Breast epithelium (tissue), 4 donors: Measurements from ENCODE around the gene ABI2. TPM values are rescaled to one million over a fixed set of nuclear protein-coding genes. Genes with fewer than 3 reads are reported as not detected.
"Not testable (repeated sequence)": the region's sequence is repeated elsewhere in the genome, so short reads cannot be mapped to it uniquely, and the experiment has no call there.

Experiments
- DNase-seq, 2 donors: peaks; one replicate each; pipeline ENCODE4 v3.0.0-alpha.2; 2019; ENCODE audit warnings: low spot score in 2 of 2
- H3K27ac ChIP-seq, 2 donors: fragments of 200-600 bp; sonication (generic) in 1 of 2; one replicate each; pipeline ENCODE4 v1.5.1; 2016 to 2019; ENCODE audit warnings: mild to moderate bottlenecking in 1 of 2
- H3K27me3 ChIP-seq, 2 donors: fragments of 200-600 bp; sonication (generic) in 1 of 2; one replicate each; pipeline versions ENCODE4 v1.5.1 to v1.6.0; 2017 to 2019; ENCODE audit warnings: control low read depth in 1 of 2, mild to moderate bottlenecking in 1 of 2
- H3K36me3 ChIP-seq: fragments of 200-600 bp; one replicate; pipeline ENCODE4 v1.5.1; 2019
- H3K4me1 ChIP-seq, 2 donors: fragments of 200-600 bp; sonication (generic); one replicate each; pipeline ENCODE4 v1.5.1; 2016 to 2019; ENCODE audit warnings: control low read depth in 1 of 2
- H3K4me3 ChIP-seq, 3 donors: fragments of 200-600 bp; sonication (generic); 1 replicate in 2 of 3; 2 replicates in 1 of 3; pipeline ENCODE4 v1.5.1; 2016 to 2019; ENCODE audit warnings: mild to moderate bottlenecking in 3 of 3, moderate library complexity in 2 of 3
- H3K9me3 ChIP-seq, 2 donors: fragments of 200-600 bp; sonication (generic) in 1 of 2; one replicate each; pipeline ENCODE4 v1.5.1; 2016 to 2019; ENCODE audit warnings: control low read depth in 1 of 2
- POLR2A ChIP-seq: fragments of 450-650 bp; IDR thresholded peaks from one replicate; pipeline ENCODE4 v1.6.1; 2016; ENCODE audit warnings: antibody characterized with exemption, mild to moderate bottlenecking, moderate library complexity
- POLR2AphosphoS5 ChIP-seq, 3 donors: sonication (generic); formaldehyde crosslinking; IDR thresholded peaks; one replicate each; pipeline ENCODE4 v1.6.1; 2017; ENCODE audit warnings: antibody characterized with exemption in 3 of 3
- intact Hi-C: fragments of 100-400 bp; cut with DNase I; formaldehyde crosslinking; loops from one replicate; pipeline ENCODE4 v1.15.1; 2023; ENCODE audit warnings: low total_unique reads
- total RNA-seq, 3 donors: library from RNA; depleted of rRNA; stranded (reverse); fragments of >200 nt; gene quantifications; one replicate each; pipeline ENCODE4 v1.1.0, GENCODE V29; 2016
- TF ChIP-seq, protein P1 (sequence below), 3 donors: fragments of 450-650 bp; IDR thresholded peaks; one replicate each; pipeline ENCODE4 v1.5.1; 2016 to 2017; ENCODE audit warnings: antibody characterized with exemption in 3 of 3, mild to moderate bottlenecking in 3 of 3, moderate library complexity in 3 of 3

Gene ABI2
- total RNA-seq, 3 donors from 2014 or later = 16.0 to 71.6 (median 46.9) TPM

- no peaks in the 10 kb centered on the region for H3K9me3 ChIP-seq
- no peaks in the 10 kb centered on the region for H3K27me3 ChIP-seq
- H3K36me3 ChIP-seq = no peaks in the 10 kb centered on the region
- no peak for DNase-seq
- no peak overlapping the region for H3K27ac ChIP-seq
- intact Hi-C loops = no loop called here
- no peak for TF ChIP-seq POLR2AphosphoS5 (IDR thresholded peaks at IDR 0.05)
- TF ChIP-seq POLR2A = no peak
- TF ChIP-seq, protein P1, sequence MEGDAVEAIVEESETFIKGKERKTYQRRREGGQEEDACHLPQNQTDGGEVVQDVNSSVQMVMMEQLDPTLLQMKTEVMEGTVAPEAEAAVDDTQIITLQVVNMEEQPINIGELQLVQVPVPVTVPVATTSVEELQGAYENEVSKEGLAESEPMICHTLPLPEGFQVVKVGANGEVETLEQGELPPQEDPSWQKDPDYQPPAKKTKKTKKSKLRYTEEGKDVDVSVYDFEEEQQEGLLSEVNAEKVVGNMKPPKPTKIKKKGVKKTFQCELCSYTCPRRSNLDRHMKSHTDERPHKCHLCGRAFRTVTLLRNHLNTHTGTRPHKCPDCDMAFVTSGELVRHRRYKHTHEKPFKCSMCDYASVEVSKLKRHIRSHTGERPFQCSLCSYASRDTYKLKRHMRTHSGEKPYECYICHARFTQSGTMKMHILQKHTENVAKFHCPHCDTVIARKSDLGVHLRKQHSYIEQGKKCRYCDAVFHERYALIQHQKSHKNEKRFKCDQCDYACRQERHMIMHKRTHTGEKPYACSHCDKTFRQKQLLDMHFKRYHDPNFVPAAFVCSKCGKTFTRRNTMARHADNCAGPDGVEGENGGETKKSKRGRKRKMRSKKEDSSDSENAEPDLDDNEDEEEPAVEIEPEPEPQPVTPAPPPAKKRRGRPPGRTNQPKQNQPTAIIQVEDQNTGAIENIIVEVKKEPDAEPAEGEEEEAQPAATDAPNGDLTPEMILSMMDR (IDR thresholded peaks at IDR 0.05) = no peak
- no peak overlapping the region for H3K4me3 ChIP-seq
- H3K4me1 ChIP-seq = no peaks in the 10 kb centered on the region
These were observed 31.3 kb downstream of the ABI2 start for GRCh38 chr2:203359450-203359849.

DNA sequence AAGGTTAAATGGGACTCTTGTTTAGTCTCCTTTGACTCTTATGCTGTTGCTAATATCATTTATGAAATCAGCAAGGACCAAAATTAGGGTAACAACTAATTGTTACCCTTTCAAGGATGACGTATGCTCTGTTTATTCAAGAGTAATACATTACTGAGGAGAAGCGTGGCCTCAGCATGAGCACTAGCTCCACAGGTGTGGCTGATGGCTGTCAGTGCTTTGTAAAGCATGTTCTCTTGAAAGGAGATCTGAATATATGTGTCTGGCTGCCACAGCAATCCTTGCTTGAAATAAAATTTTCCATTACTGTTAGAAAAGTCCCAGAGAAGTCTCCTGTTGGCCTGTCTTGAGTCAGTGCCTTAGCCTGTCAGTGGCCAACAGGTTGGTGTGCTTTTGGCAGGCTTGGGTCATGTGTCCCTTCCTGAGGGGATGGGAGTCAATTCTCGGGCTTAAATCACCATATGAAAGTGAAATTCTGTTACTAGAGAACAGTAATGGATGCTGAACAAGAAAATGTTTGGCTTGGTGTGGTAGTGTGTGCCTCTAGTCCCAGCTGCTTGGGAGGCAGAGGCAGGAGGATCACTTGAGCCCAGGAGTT lies 32.7 kb downstream of the ABI2 start:
- H3K27ac ChIP-seq = peak overlapping the region in 1 of 2 donors; percentile 0
- H3K4me1 ChIP-seq = no peaks in the 10 kb centered on the region
- no peak for DNase-seq
- TF ChIP-seq POLR2AphosphoS5 (IDR thresholded peaks at IDR 0.05) (no peak), POLR2A (no peak)
- TF ChIP-seq, protein P1 (IDR thresholded peaks at IDR 0.05) = no peak
- H3K27me3 ChIP-seq = no peaks in the 10 kb centered on the region
- no peak overlapping the region for H3K4me3 ChIP-seq
- no peaks in the 10 kb centered on the region for H3K36me3 ChIP-seq
- H3K9me3 ChIP-seq = no peaks in the 10 kb centered on the region
- intact Hi-C loops = no loop called here

DNA sequence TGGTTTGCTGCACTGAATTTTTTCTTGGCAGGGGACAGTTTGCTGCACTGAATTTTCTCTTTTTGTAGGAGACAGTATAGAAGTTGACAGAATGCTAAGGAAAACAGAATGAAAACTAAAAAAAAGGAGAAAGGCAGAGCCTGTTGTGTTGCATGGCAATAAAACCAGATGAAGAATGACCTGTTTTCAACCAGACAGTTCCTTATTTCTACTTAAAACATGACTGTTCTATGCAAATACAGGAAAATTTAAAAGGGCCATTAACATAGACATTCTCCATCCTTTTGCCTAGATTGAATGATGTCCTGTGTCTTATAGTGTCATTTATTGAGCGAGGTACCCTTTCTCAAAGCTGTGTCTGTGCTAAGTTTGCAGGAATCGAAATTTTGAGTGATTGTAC lies 33.3 kb downstream of the ABI2 start:
- no peaks in the 10 kb centered on the region for H3K27me3 ChIP-seq
- no peak overlapping the region for H3K4me3 ChIP-seq
- intact Hi-C loops = no loop called here
- TF ChIP-seq POLR2A = no peak
- TF ChIP-seq, protein P1 (IDR thresholded peaks at IDR 0.05) = no peak
- no peak for TF ChIP-seq POLR2AphosphoS5 (IDR thresholded peaks at IDR 0.05)
- H3K9me3 ChIP-seq = no peaks in the 10 kb centered on the region
- H3K4me1 ChIP-seq = no peaks in the 10 kb centered on the region
- H3K36me3 ChIP-seq = no peaks in the 10 kb centered on the region
- no peak for DNase-seq
- peak overlapping the region in 1 of 2 donors; percentile 0 for H3K27ac ChIP-seq

GRCh38 chr2:203361922-203362321 lies 33.7 kb downstream of the ABI2 start:
- peak overlapping the region in 1 of 2 donors; percentile 0 for H3K27ac ChIP-seq
- no peak for TF ChIP-seq POLR2A
- TF ChIP-seq, protein P1 (IDR thresholded peaks at IDR 0.05) = no peak
- TF ChIP-seq POLR2AphosphoS5 (IDR thresholded peaks at IDR 0.05) = no peak

GRCh38 chr2:203366639-203367466 lies 38.7 kb downstream of the ABI2 start:
- Histone ChIP-seq H3K27ac (no peak overlapping the region), H3K4me3 (no peak overlapping the region), H3K27me3 (no peaks in the 10 kb centered on the region), H3K4me1 (no peaks in the 10 kb centered on the region), H3K36me3 (no peaks in the 10 kb centered on the region), H3K9me3 (no peaks in the 10 kb centered on the region)
- no peak for DNase-seq
- TF ChIP-seq, protein P1 (IDR thresholded peaks at IDR 0.05) = no peak
- no peak for TF ChIP-seq POLR2A
- TF ChIP-seq POLR2AphosphoS5 (IDR thresholded peaks at IDR 0.05) = no peak
- intact Hi-C loops = no loop called here

More at GRCh38 chr2:203361922-203362321, 33.7 kb downstream of the ABI2 start:
- intact Hi-C loops = no loop called here
- H3K4me1 ChIP-seq = no peaks in the 10 kb centered on the region
- no peaks in the 10 kb centered on the region for H3K27me3 ChIP-seq
- H3K36me3 ChIP-seq = no peaks in the 10 kb centered on the region
- DNase-seq = no peak
- H3K4me3 ChIP-seq = no peak overlapping the region
- no peaks in the 10 kb centered on the region for H3K9me3 ChIP-seq

DNA sequence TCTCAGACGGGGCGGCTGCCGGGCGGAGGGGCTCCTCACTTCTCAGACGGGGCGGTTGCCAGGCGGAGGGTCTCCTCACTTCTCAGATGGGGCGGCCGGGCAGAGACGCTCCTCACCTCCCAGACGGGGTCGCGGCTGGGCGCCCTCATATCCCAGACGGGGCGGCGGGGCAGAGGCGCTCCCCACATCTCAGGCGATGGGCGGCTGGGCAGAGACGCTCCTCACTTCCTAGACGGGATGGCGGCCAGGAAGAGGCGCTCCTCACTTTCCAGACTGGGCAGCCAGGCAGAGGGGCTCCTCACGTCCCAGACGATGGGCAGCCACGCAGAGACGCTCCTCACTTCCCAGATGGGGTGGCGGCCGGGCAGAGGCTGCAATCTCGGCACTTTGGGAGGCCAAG lies 44.5 kb downstream of the ABI2 start:
- H3K36me3 ChIP-seq, H3K4me3 ChIP-seq, H3K27me3 ChIP-seq, intact Hi-C loops, H3K9me3 ChIP-seq, DNase-seq, H3K27ac ChIP-seq, H3K4me1 ChIP-seq: not testable (repeated sequence)
